Mesothelial cell of epicardium (in vitro differentiated cells): ENCODE results near the gene UST. TPM values are rescaled to one million over a fixed set of nuclear protein-coding genes. Genes with fewer than 3 reads are reported as not detected.
"Not testable (repeated sequence)": the region's sequence is repeated elsewhere in the genome, so short reads cannot be mapped to it uniquely, and the experiment has no call there.

ENCODE experiments used
- DNase-seq, 2 experiments: peaks; one replicate each; pipeline ENCODE4 v3.0.0; 2021; ENCODE audit warnings: low spot score in 2 of 2; ENCODE audit not compliant: unreplicated experiment in 2 of 2
- H3K27ac Mint-ChIP-seq: 2 replicates; pipeline ENCODE4 v1.8.0; 2021; ENCODE audit warnings: mixed read lengths
- H3K27me3 Mint-ChIP-seq: 2 replicates; pipeline ENCODE4 v1.8.0; 2021; ENCODE audit warnings: low read depth, mixed read lengths
- H3K36me3 Mint-ChIP-seq: 2 replicates; pipeline ENCODE4 v1.8.0; 2021; ENCODE audit warnings: mixed read lengths
- H3K4me1 Mint-ChIP-seq: 2 replicates; pipeline ENCODE4 v1.8.0; 2021; ENCODE audit warnings: mixed read lengths
- H3K4me3 Mint-ChIP-seq: 2 replicates; pipeline ENCODE4 v1.8.0; 2021; ENCODE audit warnings: mild to moderate bottlenecking, moderate library complexity, mixed read lengths
- H3K9me3 Mint-ChIP-seq: 2 replicates; pipeline ENCODE4 v1.8.0; 2021; ENCODE audit warnings: mixed read lengths
- CTCF ChIP-seq: fragments of 200-600 bp; sonication (generic); IDR thresholded peaks from one replicate; pipeline ENCODE4 v1.5.0; 2021; ENCODE audit warnings: antibody characterized with exemption; ENCODE audit not compliant: unreplicated experiment
- total RNA-seq: library from RNA; stranded (reverse); gene quantifications from 3 replicates; pipeline ENCODE4 v1.2.1, GENCODE V29; 2021

UST gene
- total RNA-seq, 1 donor from 2014 or later, result 6.6 TPM

GRCh38 chr6:148848915-148849314, 102.1 kb downstream of the UST start:
- no peak for TF ChIP-seq CTCF
- Mint-ChIP-seq H3K27me3 (no peaks in the 10 kb centered on the region), H3K36me3 (no peaks in the 10 kb centered on the region), H3K9me3 (peaks cover 8% of the 10 kb centered on the region), H3K27ac (no peak overlapping the region), H3K4me3 (no peak overlapping the region), H3K4me1 (peaks cover 13% of the 10 kb centered on the region)
- DNase-seq, result no peak

- H3K36me3 Mint-ChIP-seq, H3K9me3 Mint-ChIP-seq, H3K27ac Mint-ChIP-seq, DNase-seq, H3K27me3 Mint-ChIP-seq, H3K4me3 Mint-ChIP-seq: not testable (repeated sequence)
- H3K4me1 Mint-ChIP-seq, result peaks cover 18% of the 10 kb centered on the region
Observed at GRCh38 chr6:148849449-148849848, 102.6 kb downstream of the UST start.

- H3K27ac Mint-ChIP-seq, result no peak overlapping the region
Observed at GRCh38 chr6:148850964-148851363, 104.1 kb downstream of the UST start.

GRCh38 chr6:148851683-148852556, 105.1 kb downstream of the UST start:
- Mint-ChIP-seq H3K27ac (no peak overlapping the region), H3K27me3 (no peaks in the 10 kb centered on the region), H3K4me1 (peaks cover 25% of the 10 kb centered on the region), H3K9me3 (no peaks in the 10 kb centered on the region), H3K36me3 (no peaks in the 10 kb centered on the region), H3K4me3 (no peak overlapping the region)
- TF ChIP-seq CTCF, result no peak
- no peak for DNase-seq

More at GRCh38 chr6:148850964-148851363, 104.1 kb downstream of the UST start:
- H3K4me3 Mint-ChIP-seq, result no peak overlapping the region
- no peak for DNase-seq
- no peak for TF ChIP-seq CTCF
- H3K4me1 Mint-ChIP-seq, result peaks cover 25% of the 10 kb centered on the region
- no peaks in the 10 kb centered on the region for H3K9me3 Mint-ChIP-seq
- no peaks in the 10 kb centered on the region for H3K36me3 Mint-ChIP-seq
- no peaks in the 10 kb centered on the region for H3K27me3 Mint-ChIP-seq

- Mint-ChIP-seq H3K9me3 (no peaks in the 10 kb centered on the region), H3K4me1 (peaks cover 22% of the 10 kb centered on the region), H3K27ac (no peak overlapping the region), H3K4me3 (no peak overlapping the region), H3K36me3 (no peaks in the 10 kb centered on the region), H3K27me3 (no peaks in the 10 kb centered on the region)
- TF ChIP-seq CTCF, result no peak
- no peak for DNase-seq
Observed at GRCh38 chr6:148852688-148853087, 105.9 kb downstream of the UST start.

- not testable (repeated sequence) for H3K27ac Mint-ChIP-seq, H3K27me3 Mint-ChIP-seq, H3K9me3 Mint-ChIP-seq, DNase-seq, H3K36me3 Mint-ChIP-seq, H3K4me3 Mint-ChIP-seq
- H3K4me1 Mint-ChIP-seq, result peaks cover 21% of the 10 kb centered on the region
Observed at GRCh38 chr6:148853113-148853512, 106.3 kb downstream of the UST start.
